Stimulated activated CD8-positive, alpha-beta memory T cell treated with anti-CD3 and anti-CD28 coated beads, Interleukin-2, amount 100 ng/mL, for 1 hour (primary cell): ENCODE data around the gene OTOG.

Source experiments
- DNase-seq, 2 donors: peaks; one replicate each; pipeline ENCODE4 v3.0.0-alpha.2; 2020; ENCODE audit warnings: low read depth in 2 of 2

The OTOG gene

GRCh38 chr11:17650127-17650911 is 103.3 kb downstream of the OTOG start:
- DNase-seq = no peak

DNA sequence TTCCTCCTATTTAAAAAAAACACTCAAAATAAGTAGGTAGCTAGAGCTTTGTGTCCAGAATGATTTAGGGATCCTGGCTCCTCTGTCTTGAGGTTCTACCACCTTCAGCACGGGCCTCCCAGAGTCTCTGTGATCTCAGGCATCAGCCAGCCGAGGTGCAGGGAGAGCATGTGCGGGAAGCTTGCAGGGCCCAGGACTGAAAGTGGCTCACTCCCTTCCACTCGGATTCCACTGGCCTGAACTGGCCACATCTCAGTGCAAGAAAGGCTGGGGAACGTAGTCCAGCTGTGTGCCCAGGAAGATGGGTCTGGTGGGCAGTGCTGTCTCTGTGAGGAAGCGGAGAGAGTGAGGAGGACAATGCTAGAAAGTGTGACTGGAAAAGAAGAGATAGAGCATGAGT is 104.0 kb downstream of the OTOG start:
- no peak for DNase-seq

- DNase-seq = no peak
These were observed 104.6 kb downstream of the OTOG start for GRCh38 chr11:17651681-17652080.

GRCh38 chr11:17652556-17652955 is 105.5 kb downstream of the OTOG start:
- no peak for DNase-seq

- no peak for DNase-seq
These were observed 106.6 kb downstream of the OTOG start for GRCh38 chr11:17653611-17654010.

DNA sequence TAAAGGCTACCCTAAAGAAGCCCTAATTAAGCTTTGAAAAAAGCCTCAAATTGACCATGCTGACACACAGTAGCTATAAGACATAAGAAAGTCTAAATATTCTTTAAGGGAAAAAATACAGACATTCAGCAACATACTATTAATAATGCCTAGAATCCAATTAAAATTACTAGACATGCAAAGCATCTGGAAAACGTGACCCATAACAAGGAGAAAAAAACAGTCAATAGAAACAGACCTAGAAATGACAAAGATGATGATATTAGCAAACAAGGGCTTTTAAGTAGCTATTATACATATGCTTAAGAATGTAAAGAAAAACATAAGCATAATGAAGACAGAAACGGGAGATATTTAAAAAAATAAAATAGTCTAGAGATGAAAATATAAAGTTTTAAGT is 108.6 kb downstream of the OTOG start:
- DNase-seq = no peak

- no peak for DNase-seq
These were observed 111.2 kb downstream of the OTOG start for GRCh38 chr11:17658211-17658610.

DNA sequence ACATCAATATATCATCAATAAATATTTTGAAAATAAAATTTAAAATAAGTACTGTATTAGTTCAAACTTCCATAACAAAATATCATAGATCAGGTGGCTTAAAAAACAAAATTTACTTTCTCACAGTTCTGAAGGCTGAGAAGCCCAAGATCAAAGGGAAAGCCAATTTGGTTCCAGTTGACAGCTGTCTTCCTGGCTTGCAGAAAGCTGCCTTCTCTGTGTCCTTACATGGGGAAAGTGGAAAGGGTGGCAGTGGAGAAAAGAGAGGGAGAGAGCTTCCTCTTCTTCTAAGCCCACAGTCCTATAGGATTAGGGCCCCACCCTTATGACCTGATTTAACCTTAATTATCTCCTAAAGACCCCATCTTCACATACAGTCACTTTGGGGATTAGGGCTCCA is 121.1 kb downstream of the OTOG start:
- DNase-seq = no peak

DNA sequence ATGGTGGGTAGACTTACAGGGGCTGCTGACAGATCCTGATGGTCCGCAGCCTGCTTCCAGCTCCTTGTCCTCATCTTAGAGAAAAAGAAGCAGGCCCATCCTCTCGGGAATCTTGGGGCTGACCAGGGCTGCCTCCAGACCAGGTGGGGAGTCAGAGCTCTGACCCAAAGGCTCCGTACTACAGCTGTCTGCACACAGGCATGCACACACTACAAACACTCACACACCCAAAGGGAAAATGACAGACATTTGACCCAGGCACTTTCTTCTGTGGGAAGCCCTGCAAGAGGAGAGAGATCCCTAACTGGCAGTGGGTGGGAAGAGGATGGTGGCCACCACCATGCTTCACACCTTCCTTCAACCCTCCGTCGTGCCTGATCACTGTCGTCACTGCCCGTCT is 125.4 kb downstream of the OTOG start:
- DNase-seq = no peak

- no peak for DNase-seq
These were observed 126.9 kb downstream of the OTOG start for GRCh38 chr11:17673951-17674350.

GRCh38 chr11:17682848-17683247 is 135.8 kb downstream of the OTOG start:
- DNase-seq = no peak

GRCh38 chr11:17683377-17684161 is 136.5 kb downstream of the OTOG start:
- no peak for DNase-seq

DNA sequence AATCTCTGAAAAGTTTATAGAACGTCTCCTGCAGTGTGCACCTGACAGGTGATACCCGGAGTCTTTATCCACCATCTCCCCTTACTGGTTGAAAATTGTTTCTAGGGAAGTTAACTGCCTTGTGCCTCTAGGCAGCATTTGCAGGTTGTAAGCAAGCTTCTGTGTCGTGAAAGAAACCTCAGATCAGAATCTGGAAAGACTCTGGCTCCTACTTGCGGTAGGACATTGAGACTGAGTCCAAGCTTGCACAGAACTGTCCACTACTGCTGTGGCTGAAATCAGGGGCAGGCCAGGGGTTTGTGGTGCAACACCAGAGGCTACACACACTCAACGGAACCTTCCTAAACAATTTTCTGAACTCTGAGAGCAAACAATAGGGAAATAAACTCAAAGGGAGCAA is 137.5 kb downstream of the OTOG start:
- no peak for DNase-seq

- DNase-seq = no peak
These were observed 139.3 kb downstream of the OTOG start for GRCh38 chr11:17686231-17686980.

GRCh38 chr11:17687946-17688670 is 141.0 kb downstream of the OTOG start:
- no peak for DNase-seq

GRCh38 chr11:17691550-17691949 is 144.5 kb downstream of the OTOG start:
- DNase-seq = no peak

DNA sequence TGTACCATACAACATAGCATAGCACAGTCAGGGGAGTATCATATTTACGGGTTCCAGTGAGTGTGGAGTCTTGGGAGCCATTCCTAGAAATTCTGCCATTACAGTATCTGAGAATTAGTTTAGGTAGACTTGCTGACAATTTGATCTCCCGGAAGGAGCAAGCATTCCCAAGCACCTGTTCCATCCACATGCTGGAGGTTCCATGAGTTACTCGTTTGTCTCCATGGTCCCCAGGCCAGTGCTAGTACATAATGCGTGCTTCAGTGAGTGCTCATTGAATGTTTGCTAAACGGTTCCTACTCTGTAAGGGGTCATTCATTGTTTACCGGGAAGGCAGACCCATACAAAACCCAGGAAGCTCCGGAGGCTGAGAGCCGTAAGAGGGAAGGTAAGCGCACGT is 144.9 kb downstream of the OTOG start:
- no peak for DNase-seq

DNA sequence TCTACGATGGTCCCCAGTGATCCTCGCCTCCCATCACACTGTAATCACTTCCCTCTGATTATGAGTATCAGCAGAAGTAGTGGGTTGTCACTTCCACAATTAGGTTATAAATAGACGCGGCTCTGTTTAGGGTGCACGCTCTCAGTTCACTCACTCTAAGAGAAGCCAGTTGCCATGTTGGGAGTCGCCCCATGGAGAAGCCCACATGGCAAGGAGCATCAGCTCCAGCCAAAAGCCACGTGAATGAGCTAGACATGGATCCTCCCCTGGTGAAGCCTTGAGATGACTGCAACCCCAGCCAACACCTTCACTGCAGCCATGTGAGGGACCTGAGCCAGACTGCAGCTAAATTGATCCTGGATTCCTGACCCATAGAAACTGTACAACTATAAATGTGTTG is 145.9 kb downstream of the OTOG start:
- DNase-seq = no peak

DNA sequence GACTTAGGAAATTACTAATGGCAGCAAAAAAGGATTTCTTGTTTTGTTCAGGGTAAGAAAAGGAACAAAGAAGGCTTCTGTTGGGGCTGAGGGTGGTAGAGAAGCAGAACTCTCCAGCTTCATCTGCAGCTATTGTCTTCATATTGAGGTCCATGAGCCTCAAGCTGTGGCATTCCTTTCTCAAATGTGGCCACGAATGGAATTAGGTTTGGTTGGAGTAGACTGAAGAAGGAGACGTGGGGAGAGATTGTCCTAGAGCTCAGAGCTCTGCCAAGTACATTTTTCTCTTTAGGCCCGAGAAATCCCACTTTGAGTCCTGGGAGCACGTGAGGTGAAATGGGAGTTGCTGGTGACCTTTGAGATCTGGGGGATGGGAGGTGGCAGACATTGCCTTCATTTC is 146.5 kb downstream of the OTOG start:
- DNase-seq = no peak

- DNase-seq = no peak
These were observed 147.5 kb downstream of the OTOG start for GRCh38 chr11:17694494-17695110.
